ENCODE results near the gene TINCR.

The TINCR gene

GRCh38 chr19:5512715-5513114 is 55.0 kb downstream of the TINCR start:
- DNase-seq (ENCODE audit: low read depth), result no peak
